ENCODE data around the gene ME3. TPM values are rescaled to one million over a fixed set of nuclear protein-coding genes. Genes with fewer than 3 reads are reported as not detected.
A peak's percentile ranks its signal among the peaks of the same experiment; 100 is the strongest.

ME3 gene
- total RNA-seq, 1 donor from 2014 or later: 16.7 TPM

- H3K27me3 ChIP-seq (ENCODE audit: control insufficient read depth in 3 of 3, insufficient read depth in 3 of 3, low read length in 3 of 3): no peaks in the 10 kb centered on the region
- no peak overlapping the region for H3K9ac ChIP-seq (ENCODE audit: low read depth in 1 of 3, low read length in 3 of 3)
- H3K27ac ChIP-seq (ENCODE audit: low read depth, low read length): no peak overlapping the region
- no peaks in the 10 kb centered on the region for H3K36me3 ChIP-seq (ENCODE audit: control insufficient read depth in 3 of 3, insufficient read depth in 3 of 3, low read length in 3 of 3)
- peaks cover 0 to 3% (median 3%) of the 10 kb centered on the region in 3 donors for H3K4me1 ChIP-seq (ENCODE audit: control insufficient read depth in 3 of 3, insufficient read depth in 3 of 3, low read length in 3 of 3)
- no peak overlapping the region for H3K4me3 ChIP-seq (ENCODE audit: low read length in 3 of 3)
- no peaks in the 10 kb centered on the region for H3K9me3 ChIP-seq (ENCODE audit: control insufficient read depth in 3 of 3, low read length in 3 of 3)
Measured at GRCh38 chr11:86615487-86615886, 56.9 kb downstream of the ME3 start.

GRCh38 chr11:86610559-86611341 lies 61.7 kb downstream of the ME3 start:
- no peak overlapping the region for H3K4me3 ChIP-seq (ENCODE audit: low read length in 3 of 3)
- H3K27ac ChIP-seq (ENCODE audit: low read depth, low read length): no peak overlapping the region
- no peak overlapping the region for H3K9ac ChIP-seq (ENCODE audit: low read depth in 1 of 3, low read length in 3 of 3)

GRCh38 chr11:86608251-86608799 lies 64.1 kb downstream of the ME3 start:
- H3K9me3 ChIP-seq (ENCODE audit: control insufficient read depth in 3 of 3, low read length in 3 of 3): no peaks in the 10 kb centered on the region
- H3K4me3 ChIP-seq (ENCODE audit: low read length in 3 of 3): peak overlapping the region in 2 of 3 donors; percentile 54 to 60
- H3K27me3 ChIP-seq (ENCODE audit: control insufficient read depth in 3 of 3, insufficient read depth in 3 of 3, low read length in 3 of 3): no peaks in the 10 kb centered on the region
- H3K9ac ChIP-seq (ENCODE audit: low read depth in 1 of 3, low read length in 3 of 3): peak overlapping the region in 1 of 3 donors; percentile 38
- H3K36me3 ChIP-seq (ENCODE audit: control insufficient read depth in 3 of 3, insufficient read depth in 3 of 3, low read length in 3 of 3): no peaks in the 10 kb centered on the region
- H3K4me1 ChIP-seq (ENCODE audit: control insufficient read depth in 3 of 3, insufficient read depth in 3 of 3, low read length in 3 of 3): peaks cover 0 to 15% (median 14%) of the 10 kb centered on the region in 3 donors
- no peak overlapping the region for H3K27ac ChIP-seq (ENCODE audit: low read depth, low read length)

More at GRCh38 chr11:86610559-86611341, 61.7 kb downstream of the ME3 start:
- H3K4me1 ChIP-seq (ENCODE audit: control insufficient read depth in 3 of 3, insufficient read depth in 3 of 3, low read length in 3 of 3): peaks cover 0 to 15% (median 14%) of the 10 kb centered on the region in 3 donors
- no peaks in the 10 kb centered on the region for H3K27me3 ChIP-seq (ENCODE audit: control insufficient read depth in 3 of 3, insufficient read depth in 3 of 3, low read length in 3 of 3)
- H3K36me3 ChIP-seq (ENCODE audit: control insufficient read depth in 3 of 3, insufficient read depth in 3 of 3, low read length in 3 of 3): no peaks in the 10 kb centered on the region
- H3K9me3 ChIP-seq (ENCODE audit: control insufficient read depth in 3 of 3, low read length in 3 of 3): no peaks in the 10 kb centered on the region

GRCh38 chr11:86606836-86607481 lies 65.5 kb downstream of the ME3 start:
- Histone ChIP-seq H3K9ac (ENCODE audit: low read depth in 1 of 3, low read length in 3 of 3) (peak overlapping the region in 1 of 3 donors; percentile 6), H3K9me3 (ENCODE audit: control insufficient read depth in 3 of 3, low read length in 3 of 3) (no peaks in the 10 kb centered on the region), H3K27ac (ENCODE audit: low read depth, low read length) (no peak overlapping the region)

GRCh38 chr11:86606270-86606835 lies 66.1 kb downstream of the ME3 start:
- Histone ChIP-seq H3K27me3 (ENCODE audit: control insufficient read depth in 3 of 3, insufficient read depth in 3 of 3, low read length in 3 of 3) (no peaks in the 10 kb centered on the region), H3K4me1 (ENCODE audit: control insufficient read depth in 3 of 3, insufficient read depth in 3 of 3, low read length in 3 of 3) (peaks cover 0 to 15% (median 14%) of the 10 kb centered on the region in 3 donors), H3K9me3 (ENCODE audit: control insufficient read depth in 3 of 3, low read length in 3 of 3) (no peaks in the 10 kb centered on the region), H3K9ac (ENCODE audit: low read depth in 1 of 3, low read length in 3 of 3) (peak overlapping the region in 1 of 3 donors; percentile 9), H3K36me3 (ENCODE audit: control insufficient read depth in 3 of 3, insufficient read depth in 3 of 3, low read length in 3 of 3) (no peaks in the 10 kb centered on the region), H3K27ac (ENCODE audit: low read depth, low read length) (no peak overlapping the region), H3K4me3 (ENCODE audit: low read length in 3 of 3) (no peak overlapping the region)

More at GRCh38 chr11:86606836-86607481, 65.5 kb downstream of the ME3 start:
- peaks cover 0 to 15% (median 14%) of the 10 kb centered on the region in 3 donors for H3K4me1 ChIP-seq (ENCODE audit: control insufficient read depth in 3 of 3, insufficient read depth in 3 of 3, low read length in 3 of 3)
- H3K27me3 ChIP-seq (ENCODE audit: control insufficient read depth in 3 of 3, insufficient read depth in 3 of 3, low read length in 3 of 3): no peaks in the 10 kb centered on the region
- H3K36me3 ChIP-seq (ENCODE audit: control insufficient read depth in 3 of 3, insufficient read depth in 3 of 3, low read length in 3 of 3): no peaks in the 10 kb centered on the region
- H3K4me3 ChIP-seq (ENCODE audit: low read length in 3 of 3): no peak overlapping the region

DNA sequence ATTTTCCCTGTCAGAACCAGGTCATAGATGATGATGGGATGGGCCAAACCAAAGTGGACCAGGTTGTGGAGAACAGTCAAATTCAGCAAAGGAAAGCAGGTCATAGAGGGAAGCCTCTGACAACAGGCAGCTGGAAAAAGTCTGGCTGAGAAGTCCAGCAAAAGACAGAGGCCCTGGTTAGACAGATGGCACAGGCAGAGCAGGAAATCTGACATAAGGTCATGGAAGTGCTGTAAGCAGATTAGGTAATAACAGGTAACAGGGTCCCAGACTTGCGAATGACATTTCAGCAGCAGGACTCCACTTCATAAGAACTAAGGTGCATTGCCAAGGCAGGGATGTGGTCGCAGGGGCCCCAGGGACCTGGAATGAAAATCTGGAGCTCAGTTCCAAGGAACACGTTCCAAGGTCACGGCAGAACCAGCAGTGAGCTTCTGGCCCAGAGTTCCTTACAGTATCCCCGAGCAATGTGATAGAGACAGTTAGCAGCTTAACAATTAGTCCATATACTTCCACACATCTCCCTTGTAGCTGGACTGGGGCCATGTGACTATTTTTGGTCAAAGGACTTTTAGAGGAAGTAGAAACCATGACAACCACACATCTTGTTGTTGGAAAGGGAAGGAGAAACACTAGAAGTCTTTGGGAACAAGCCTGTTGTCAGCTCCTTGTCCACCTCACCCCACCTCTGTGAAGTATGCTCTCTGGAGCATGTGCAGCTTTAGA lies 75.4 kb downstream of the ME3 start:
- Histone ChIP-seq H3K9me3 (ENCODE audit: control insufficient read depth in 3 of 3, low read length in 3 of 3) (no peaks in the 10 kb centered on the region), H3K4me3 (ENCODE audit: low read length in 3 of 3) (no peak overlapping the region), H3K27ac (ENCODE audit: low read depth, low read length) (peak overlapping the region; percentile 39), H3K27me3 (ENCODE audit: control insufficient read depth in 3 of 3, insufficient read depth in 3 of 3, low read length in 3 of 3) (no peaks in the 10 kb centered on the region), H3K4me1 (ENCODE audit: control insufficient read depth in 3 of 3, insufficient read depth in 3 of 3, low read length in 3 of 3) (peaks cover 22 to 27% (median 24%) of the 10 kb centered on the region in 3 donors), H3K9ac (ENCODE audit: low read depth in 1 of 3, low read length in 3 of 3) (no peak overlapping the region), H3K36me3 (ENCODE audit: control insufficient read depth in 3 of 3, insufficient read depth in 3 of 3, low read length in 3 of 3) (no peaks in the 10 kb centered on the region)

- Histone ChIP-seq H3K4me3 (ENCODE audit: low read length in 3 of 3) (no peak overlapping the region), H3K36me3 (ENCODE audit: control insufficient read depth in 3 of 3, insufficient read depth in 3 of 3, low read length in 3 of 3) (no peaks in the 10 kb centered on the region), H3K27ac (ENCODE audit: low read depth, low read length) (no peak overlapping the region), H3K9ac (ENCODE audit: low read depth in 1 of 3, low read length in 3 of 3) (no peak overlapping the region), H3K4me1 (ENCODE audit: control insufficient read depth in 3 of 3, insufficient read depth in 3 of 3, low read length in 3 of 3) (peaks cover 23 to 33% (median 27%) of the 10 kb centered on the region in 3 donors), H3K27me3 (ENCODE audit: control insufficient read depth in 3 of 3, insufficient read depth in 3 of 3, low read length in 3 of 3) (no peaks in the 10 kb centered on the region), H3K9me3 (ENCODE audit: control insufficient read depth in 3 of 3, low read length in 3 of 3) (no peaks in the 10 kb centered on the region)
Measured at GRCh38 chr11:86595955-86596354, 76.5 kb downstream of the ME3 start.

DNA sequence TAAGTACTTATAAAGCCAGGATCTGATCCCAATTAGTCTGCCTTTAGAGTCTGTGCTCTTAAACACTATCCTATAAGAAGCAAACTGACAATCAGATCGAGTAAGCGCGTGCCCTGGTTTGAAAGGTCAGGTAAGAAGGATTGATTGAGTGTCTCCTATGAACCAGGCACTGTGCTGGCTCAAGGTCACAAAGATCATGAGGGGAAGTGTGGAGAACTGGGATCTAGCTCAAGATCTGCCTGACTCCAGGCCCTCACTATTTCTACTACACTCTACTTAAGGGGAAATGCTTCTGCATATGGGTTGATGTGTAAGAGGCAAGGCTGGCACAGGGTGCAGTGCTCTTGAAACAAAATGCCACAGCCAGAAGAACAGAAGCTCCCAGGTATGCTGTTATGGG lies 77.0 kb downstream of the ME3 start:
- no peaks in the 10 kb centered on the region for H3K27me3 ChIP-seq (ENCODE audit: control insufficient read depth in 3 of 3, insufficient read depth in 3 of 3, low read length in 3 of 3)
- H3K27ac ChIP-seq (ENCODE audit: low read depth, low read length): no peak overlapping the region
- H3K4me1 ChIP-seq (ENCODE audit: control insufficient read depth in 3 of 3, insufficient read depth in 3 of 3, low read length in 3 of 3): peaks cover 23 to 37% (median 32%) of the 10 kb centered on the region in 3 donors
- no peak overlapping the region for H3K9ac ChIP-seq (ENCODE audit: low read depth in 1 of 3, low read length in 3 of 3)
- H3K4me3 ChIP-seq (ENCODE audit: low read length in 3 of 3): no peak overlapping the region
- H3K9me3 ChIP-seq (ENCODE audit: control insufficient read depth in 3 of 3, low read length in 3 of 3): no peaks in the 10 kb centered on the region
- no peaks in the 10 kb centered on the region for H3K36me3 ChIP-seq (ENCODE audit: control insufficient read depth in 3 of 3, insufficient read depth in 3 of 3, low read length in 3 of 3)

GRCh38 chr11:86594746-86595145 lies 77.7 kb downstream of the ME3 start:
- H3K4me3 ChIP-seq (ENCODE audit: low read length in 3 of 3): no peak overlapping the region
- no peaks in the 10 kb centered on the region for H3K9me3 ChIP-seq (ENCODE audit: control insufficient read depth in 3 of 3, low read length in 3 of 3)
- no peaks in the 10 kb centered on the region for H3K36me3 ChIP-seq (ENCODE audit: control insufficient read depth in 3 of 3, insufficient read depth in 3 of 3, low read length in 3 of 3)
- H3K27ac ChIP-seq (ENCODE audit: low read depth, low read length): no peak overlapping the region
- peaks cover 23 to 45% (median 39%) of the 10 kb centered on the region in 3 donors for H3K4me1 ChIP-seq (ENCODE audit: control insufficient read depth in 3 of 3, insufficient read depth in 3 of 3, low read length in 3 of 3)
- H3K27me3 ChIP-seq (ENCODE audit: control insufficient read depth in 3 of 3, insufficient read depth in 3 of 3, low read length in 3 of 3): no peaks in the 10 kb centered on the region
- H3K9ac ChIP-seq (ENCODE audit: low read depth in 1 of 3, low read length in 3 of 3): no peak overlapping the region
